BLaER1 treated with 17β-estradiol and CSF1 and Interleukin-3, amounts not matched to agents 10 nM and 100 nM (cell line): ENCODE results near the gene TTC7B.

Experiments used
- H3K27ac ChIP-seq, 11 experiments: shearing (Covaris generic); formaldehyde crosslinking; 2 replicates each; pipeline ENCODE4 v1.8.1; 2022
- H3K27me3 ChIP-seq, 11 experiments: shearing (Covaris generic); formaldehyde crosslinking; 2 replicates each; pipeline ENCODE4 v1.8.1; 2022
- H3K36me3 ChIP-seq, 11 experiments: shearing (Covaris generic); formaldehyde crosslinking; 2 replicates each; pipeline ENCODE4 v1.8.1; 2022
- H3K4me1 ChIP-seq, 10 experiments: shearing (Covaris generic); formaldehyde crosslinking; 2 replicates each; pipeline ENCODE4 v1.8.1; 2022
- H3K4me2 ChIP-seq, 11 experiments: shearing (Covaris generic); formaldehyde crosslinking; 2 replicates each; pipeline ENCODE4 v1.8.1; 2022
- H3K4me3 ChIP-seq, 10 experiments: shearing (Covaris generic); formaldehyde crosslinking; 2 replicates each; pipeline ENCODE4 v1.8.1; 2022
- H3K9ac ChIP-seq, 11 experiments: shearing (Covaris generic); formaldehyde crosslinking; 2 replicates each; pipeline ENCODE4 v1.8.1; 2022
- H3K9me3 ChIP-seq, 11 experiments: shearing (Covaris generic); formaldehyde crosslinking; replicated peaks in 1 of 11; 2 replicates each; pipeline ENCODE4 v1.8.1; 2022
- H4K20me1 ChIP-seq, 11 experiments: shearing (Covaris generic); formaldehyde crosslinking; 2 replicates each; pipeline ENCODE4 v1.8.1; 2022
- Cebpa-rat ChIP-seq, 11 experiments: shearing (Covaris generic); IDR thresholded peaks; 2 replicates each; pipeline ENCODE4 v1.8.1; 2022

TTC7B gene

DNA sequence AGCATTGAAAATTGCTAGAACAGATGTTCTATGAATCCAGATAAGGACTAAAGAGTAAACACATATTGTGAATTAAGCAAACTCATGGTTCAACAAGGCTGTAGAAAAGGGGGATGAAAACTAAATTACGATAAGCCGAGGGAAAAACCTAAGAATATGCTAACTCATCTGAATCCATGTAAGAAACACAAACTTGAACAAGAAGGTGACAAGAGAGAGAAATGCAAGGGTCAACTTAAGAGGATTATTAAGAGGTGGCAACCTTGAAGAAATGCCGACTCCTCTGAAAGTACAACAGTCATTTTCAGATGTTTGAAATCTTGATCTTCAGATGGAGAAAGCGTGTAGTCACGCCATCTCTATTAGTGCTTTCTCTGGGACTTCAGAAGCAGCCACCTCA lies 128.6 kb downstream of the TTC7B start:
- Histone ChIP-seq H3K4me3 (no peak overlapping the region), H3K36me3 (peaks cover 2 to 46% (median 24%) of the 10 kb centered on the region in 11 experiments; a peak in 16 of 22 replicates), H3K27ac (no peak overlapping the region), H3K9me3 (0 out of 22 replicates have a peak, but pooled peaks cover 0 to 8% (median 0%) of the 10 kb centered on the region in 11 experiments), H3K27me3 (no peaks in the 10 kb centered on the region), H3K4me1 (peaks cover 0 to 10% (median under 1%) of the 10 kb centered on the region in 10 experiments; a peak in 10 of 20 replicates), H3K4me2 (no peak overlapping the region), H4K20me1 (no peaks in the 10 kb centered on the region), H3K9ac (no peak overlapping the region)
- TF ChIP-seq Cebpa-rat (IDR thresholded peaks at IDR 0.05): no peak

DNA sequence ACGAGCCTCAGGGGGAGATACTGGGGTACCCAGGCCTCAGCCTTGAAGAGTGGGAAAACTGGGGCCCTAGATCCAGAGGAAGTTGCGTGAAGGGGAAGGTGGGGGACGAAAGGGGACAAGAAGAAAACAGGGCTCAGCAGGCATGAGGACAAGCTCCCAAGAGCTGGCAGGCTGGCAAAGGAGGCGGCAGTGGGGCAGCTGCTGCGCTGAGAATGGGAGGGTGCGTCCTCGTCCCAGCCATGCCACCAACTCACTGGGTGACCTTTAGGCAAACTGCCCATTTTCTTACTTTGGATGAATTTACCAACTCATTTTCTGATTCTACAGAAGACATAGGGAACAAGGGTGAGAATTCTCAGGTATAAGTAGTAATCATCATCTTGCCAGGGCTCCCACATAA lies 133.6 kb downstream of the TTC7B start:
- Histone ChIP-seq H3K36me3 (peaks cover 2 to 26% (median 12%) of the 10 kb centered on the region in 11 experiments; a peak in 16 of 22 replicates), H3K4me1 (peaks cover 21 to 45% (median 31%) of the 10 kb centered on the region in 10 experiments), H3K9me3 (0 out of 22 replicates have a peak, but pooled peaks cover 0 to 8% (median 0%) of the 10 kb centered on the region in 11 experiments), H3K4me3 (no peak overlapping the region), H3K9ac (no peak overlapping the region), H3K27me3 (no peaks in the 10 kb centered on the region), H3K4me2 (peak overlapping the region; percentile 20 to 69 (median 45); a peak in 21 of 22 replicates), H3K27ac (no peak overlapping the region), H4K20me1 (no peaks in the 10 kb centered on the region)
- TF ChIP-seq Cebpa-rat (IDR thresholded peaks at IDR 0.05): no peak

DNA sequence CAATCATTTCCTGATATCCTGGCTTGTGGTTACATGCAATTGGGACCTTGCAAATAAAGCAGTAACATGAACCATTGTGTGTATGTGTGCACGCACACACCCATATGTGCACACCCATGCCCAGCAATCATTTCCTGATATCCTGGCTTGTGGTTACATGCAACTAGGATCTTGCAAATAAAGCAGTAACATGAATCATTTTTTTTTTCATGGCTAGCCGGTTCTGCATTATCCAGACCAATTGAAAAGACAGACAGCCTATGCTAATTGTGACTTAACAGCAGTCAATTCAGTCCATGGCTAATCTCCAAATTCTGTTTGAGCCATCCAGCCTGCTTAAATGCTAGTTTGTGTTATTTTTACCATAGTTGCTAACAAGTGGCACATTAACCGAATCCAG lies 134.3 kb downstream of the TTC7B start:
- peak overlapping the region; percentile 20 to 69 (median 45) for H3K4me2 ChIP-seq
- H3K4me1 ChIP-seq: peaks cover 26 to 52% (median 38%) of the 10 kb centered on the region in 10 experiments
- no peaks in the 10 kb centered on the region for H4K20me1 ChIP-seq
- H3K9me3 ChIP-seq: 0 out of 22 replicates have a peak, but pooled peaks cover 0 to 8% (median 0%) of the 10 kb centered on the region in 11 experiments
- no peak overlapping the region for H3K4me3 ChIP-seq
- no peak for TF ChIP-seq Cebpa-rat (IDR thresholded peaks at IDR 0.05)
- H3K36me3 ChIP-seq: peaks cover 2 to 20% (median 12%) of the 10 kb centered on the region in 11 experiments; a peak in 14 of 22 replicates
- no peaks in the 10 kb centered on the region for H3K27me3 ChIP-seq
- H3K27ac ChIP-seq: no peak overlapping the region
- H3K9ac ChIP-seq: no peak overlapping the region

DNA sequence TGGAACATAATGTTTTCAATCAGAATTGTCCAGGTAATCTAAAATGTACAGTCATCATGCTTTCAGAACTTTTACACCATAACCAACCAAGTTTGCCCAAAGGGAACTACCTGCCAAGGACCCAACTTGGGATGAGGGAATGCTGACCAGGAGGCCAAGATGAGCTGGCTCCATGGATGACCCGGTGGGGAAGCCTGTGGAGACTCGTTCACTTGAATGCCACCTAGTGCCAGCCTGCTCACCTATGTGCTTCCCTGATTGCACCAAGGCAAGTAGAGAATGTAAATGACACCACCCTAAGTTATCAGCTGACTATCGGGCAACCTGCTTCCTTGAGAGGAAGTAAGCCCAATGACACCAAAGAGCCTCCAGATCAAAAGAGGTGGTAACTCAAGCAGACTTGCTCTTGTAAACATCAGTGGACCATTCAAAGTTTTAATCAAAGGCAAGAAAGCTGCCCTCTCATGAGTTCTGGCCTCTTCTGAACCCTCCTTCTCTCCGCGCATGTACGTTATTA lies 137.3 kb downstream of the TTC7B start:
- Histone ChIP-seq H3K27ac (peak overlapping the region in 3 of 11 experiments; percentile 57 to 77 (median 62); a peak in 3 of 22 replicates), H3K9ac (no peak overlapping the region), H3K4me1 (peaks cover 56 to 76% (median 68%) of the 10 kb centered on the region in 10 experiments), H3K4me3 (no peak overlapping the region), H3K36me3 (peaks cover 0 to 17% (median 7%) of the 10 kb centered on the region in 11 experiments; a peak in 14 of 22 replicates), H3K4me2 (peak overlapping the region in 9 of 11 experiments; percentile 51 to 88 (median 76); a peak in 17 of 22 replicates), H3K9me3 (0 out of 22 replicates have a peak, but pooled peaks cover 0 to 5% (median 0%) of the 10 kb centered on the region in 11 experiments), H3K27me3 (no peaks in the 10 kb centered on the region), H4K20me1 (no peaks in the 10 kb centered on the region)
- TF ChIP-seq Cebpa-rat (IDR thresholded peaks at IDR 0.05): no peak

DNA sequence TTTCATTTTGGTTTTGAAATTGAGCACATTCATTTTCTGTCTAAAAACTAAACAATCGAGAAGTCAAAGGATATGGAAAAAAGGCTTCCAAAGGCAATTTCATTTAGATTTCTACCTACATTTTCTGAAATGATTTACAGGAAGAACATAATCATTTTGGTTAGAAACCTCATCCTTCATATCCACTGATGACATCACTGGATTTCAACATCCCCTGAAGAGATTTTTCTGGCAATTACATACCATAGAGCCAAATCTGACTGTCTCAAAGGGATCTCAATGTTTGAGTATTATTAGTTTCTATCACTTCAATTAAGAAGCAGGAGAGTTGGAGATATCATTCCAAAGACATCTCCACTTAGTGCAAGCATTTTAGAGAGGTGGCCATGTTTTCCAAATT lies 137.8 kb downstream of the TTC7B start:
- H3K36me3 ChIP-seq: peaks cover 0 to 12% (median 2%) of the 10 kb centered on the region in 11 experiments; a peak in 12 of 22 replicates
- H3K4me2 ChIP-seq: peak overlapping the region in 10 of 11 experiments; percentile 51 to 88 (median 72); a peak in 19 of 22 replicates
- TF ChIP-seq Cebpa-rat (IDR thresholded peaks at IDR 0.05): no peak
- H3K27me3 ChIP-seq: no peaks in the 10 kb centered on the region
- peak overlapping the region in 1 of 11 experiments; percentile 24; a peak in 3 of 22 replicates for H3K9ac ChIP-seq
- H3K9me3 ChIP-seq: 0 out of 22 replicates have a peak, but pooled peaks cover 0 to 1% (median 0%) of the 10 kb centered on the region in 11 experiments
- peak overlapping the region in 4 of 11 experiments; percentile 53 to 77 (median 60); a peak in 6 of 22 replicates for H3K27ac ChIP-seq
- peaks cover 58 to 81% (median 72%) of the 10 kb centered on the region in 10 experiments for H3K4me1 ChIP-seq
- H4K20me1 ChIP-seq: no peaks in the 10 kb centered on the region
- no peak overlapping the region for H3K4me3 ChIP-seq

DNA sequence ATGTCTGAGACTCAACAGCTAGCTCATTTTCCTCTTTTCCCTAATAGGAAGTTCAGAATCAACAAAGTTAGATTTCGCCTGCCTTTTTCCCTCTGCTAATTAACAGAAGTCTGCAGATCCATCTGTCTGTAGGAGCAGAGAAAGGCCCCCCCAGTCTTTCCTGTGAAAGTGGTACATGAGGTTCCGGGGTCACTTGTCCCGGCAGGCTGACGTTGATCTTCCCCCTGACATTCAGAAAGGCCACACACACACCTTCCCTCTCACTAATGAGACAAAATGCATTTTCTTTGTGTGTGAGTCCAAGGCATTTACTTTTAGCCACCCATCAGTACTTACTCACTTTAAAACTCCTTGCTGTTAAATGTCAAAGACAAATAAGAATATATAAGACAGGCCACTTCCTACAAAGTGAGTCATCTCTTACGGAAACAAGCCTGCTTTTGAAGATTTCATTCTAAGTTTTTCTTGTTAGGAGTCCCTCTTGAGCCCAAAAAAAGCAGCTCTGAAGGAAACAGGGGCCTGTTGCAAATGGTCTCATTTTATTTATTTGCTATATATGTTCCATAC lies 138.7 kb downstream of the TTC7B start:
- Histone ChIP-seq H3K9me3 (no peaks in the 10 kb centered on the region), H3K27ac (peak overlapping the region in 10 of 11 experiments; percentile 4 to 77 (median 48); a peak in 14 of 22 replicates), H3K4me3 (no peak overlapping the region), H3K9ac (peak overlapping the region in 7 of 11 experiments; percentile 10 to 58 (median 44); a peak in 9 of 22 replicates), H3K27me3 (no peaks in the 10 kb centered on the region), H3K4me2 (peak overlapping the region; percentile 51 to 88 (median 67)), H3K4me1 (peaks cover 60 to 86% (median 76%) of the 10 kb centered on the region in 10 experiments), H4K20me1 (no peaks in the 10 kb centered on the region), H3K36me3 (peaks cover 0 to 10% (median 0%) of the 10 kb centered on the region in 11 experiments; a peak in 2 of 22 replicates)
- TF ChIP-seq Cebpa-rat (IDR thresholded peaks at IDR 0.05): no peak

DNA sequence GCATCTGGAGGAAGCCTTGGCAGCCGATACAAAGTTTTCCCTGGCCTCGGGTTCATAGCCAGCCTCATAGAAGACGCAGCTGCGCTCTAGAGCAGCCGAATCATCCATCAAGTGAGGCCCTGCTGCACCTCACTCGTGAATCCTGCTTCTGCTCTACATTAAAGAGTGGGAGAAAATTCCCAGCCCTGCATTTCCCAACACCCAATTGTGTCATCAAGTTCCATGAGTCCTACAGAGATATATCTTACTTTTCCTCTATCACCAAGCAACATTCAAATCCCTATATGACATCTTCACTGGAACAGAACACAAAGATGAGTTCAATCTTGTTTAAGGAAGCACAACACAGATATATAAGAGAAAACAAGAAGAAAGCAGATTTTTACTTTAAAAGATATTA lies 139.3 kb downstream of the TTC7B start:
- Histone ChIP-seq H3K9ac (peak overlapping the region in 2 of 11 experiments; percentile 30 to 58; a peak in 1 of 22 replicates), H4K20me1 (no peaks in the 10 kb centered on the region), H3K9me3 (no peaks in the 10 kb centered on the region), H3K4me2 (peak overlapping the region; percentile 54 to 88 (median 67); a peak in 18 of 22 replicates), H3K27me3 (no peaks in the 10 kb centered on the region), H3K27ac (peak overlapping the region in 6 of 11 experiments; percentile 53 to 77 (median 58); a peak in 8 of 22 replicates), H3K36me3 (peaks cover 0 to 10% (median 0%) of the 10 kb centered on the region in 11 experiments; a peak in 1 of 22 replicates), H3K4me1 (peaks cover 60 to 86% (median 76%) of the 10 kb centered on the region in 10 experiments), H3K4me3 (no peak overlapping the region)
- TF ChIP-seq Cebpa-rat (IDR thresholded peaks at IDR 0.05): no peak

DNA sequence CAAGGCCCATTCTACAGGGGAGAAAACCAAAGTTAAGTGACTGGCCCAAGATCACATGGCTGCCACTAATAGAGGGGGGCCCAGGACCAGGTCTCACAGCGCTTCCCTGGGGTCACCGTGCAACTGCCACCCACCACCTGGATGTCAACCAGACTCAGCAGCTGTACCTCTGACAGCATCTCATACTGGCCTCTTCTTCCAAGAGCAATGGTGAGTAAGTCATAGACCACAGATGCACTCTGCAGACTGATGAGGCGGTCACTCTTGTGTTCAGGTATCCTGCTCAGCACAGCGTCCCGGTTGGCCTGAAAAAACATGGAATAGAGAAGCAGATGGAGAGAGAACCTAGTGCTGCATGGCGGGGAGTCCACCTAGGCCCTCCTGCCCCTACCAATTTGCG lies 139.9 kb downstream of the TTC7B start:
- peak overlapping the region; percentile 56 to 88 (median 67); a peak in 19 of 22 replicates for H3K4me2 ChIP-seq
- no peaks in the 10 kb centered on the region for H4K20me1 ChIP-seq
- TF ChIP-seq Cebpa-rat (IDR thresholded peaks at IDR 0.05): no peak
- no peaks in the 10 kb centered on the region for H3K27me3 ChIP-seq
- no peak overlapping the region for H3K4me3 ChIP-seq
- H3K36me3 ChIP-seq: peaks cover 0 to 10% (median 0%) of the 10 kb centered on the region in 11 experiments; a peak in 1 of 22 replicates
- peak overlapping the region in 8 of 11 experiments; percentile 8 to 77 (median 55); a peak in 8 of 22 replicates for H3K27ac ChIP-seq
- H3K9ac ChIP-seq: no peak overlapping the region
- no peaks in the 10 kb centered on the region for H3K9me3 ChIP-seq
- peaks cover 62 to 86% (median 77%) of the 10 kb centered on the region in 10 experiments for H3K4me1 ChIP-seq
